ENCODE measurements around the gene BLCAP. TPM values are rescaled to one million over a fixed set of nuclear protein-coding genes. Genes with fewer than 3 reads are reported as not detected.

Gene BLCAP
- total RNA-seq, 1 donor = 39.1 TPM

DNA sequence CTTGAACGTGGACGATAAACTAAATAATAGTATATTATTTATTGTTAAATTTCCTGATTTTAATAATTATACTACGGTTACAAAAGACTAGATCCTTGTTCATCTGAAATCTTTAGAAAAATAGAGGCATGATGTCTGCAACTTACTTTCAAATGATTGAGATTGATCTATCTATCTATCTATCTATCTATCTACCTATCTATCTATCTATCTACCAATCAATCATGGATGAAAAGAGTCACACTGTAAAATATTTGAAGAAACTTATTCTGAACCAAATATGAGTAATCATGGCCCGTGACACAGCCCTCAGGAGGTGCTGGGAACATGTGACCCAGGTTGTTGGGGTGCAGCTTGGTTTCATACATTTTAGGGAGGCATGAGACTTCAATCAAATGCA, 11.7 kb upstream of the BLCAP start:
- H3K36me3 ChIP-seq (ENCODE audit: insufficient read depth, low read length) = no peaks in the 10 kb centered on the region
- no peak for DNase-seq (ENCODE audit: insufficient read length, low spot score, missing footprints)
- no peaks in the 10 kb centered on the region for H3K9me3 ChIP-seq (ENCODE audit: low read depth, low read length)
- H3K4me2 ChIP-seq (ENCODE audit: insufficient read depth, low read length) = no peak overlapping the region
- no peaks in the 10 kb centered on the region for H3K79me2 ChIP-seq (ENCODE audit: insufficient read depth, low read length)
- H3K4me3 ChIP-seq (ENCODE audit: insufficient read depth, low read length) = no peak overlapping the region
- peaks cover 13% of the 10 kb centered on the region for H3K27me3 ChIP-seq (ENCODE audit: insufficient read depth, low read length)
- no peaks in the 10 kb centered on the region for H4K20me1 ChIP-seq (ENCODE audit: insufficient read depth, low read length)
- no peak overlapping the region for H2AFZ ChIP-seq (ENCODE audit: low read length)
- TF ChIP-seq CTCF (IDR thresholded peaks at IDR 0.05; ENCODE audit: extremely low read depth, low read depth, low read length) = no peak
- H3K4me1 ChIP-seq (ENCODE audit: insufficient read depth, low read length) = peaks cover 2% of the 10 kb centered on the region
- no peak overlapping the region for H3K27ac ChIP-seq (ENCODE audit: low read depth, low read length)

DNA sequence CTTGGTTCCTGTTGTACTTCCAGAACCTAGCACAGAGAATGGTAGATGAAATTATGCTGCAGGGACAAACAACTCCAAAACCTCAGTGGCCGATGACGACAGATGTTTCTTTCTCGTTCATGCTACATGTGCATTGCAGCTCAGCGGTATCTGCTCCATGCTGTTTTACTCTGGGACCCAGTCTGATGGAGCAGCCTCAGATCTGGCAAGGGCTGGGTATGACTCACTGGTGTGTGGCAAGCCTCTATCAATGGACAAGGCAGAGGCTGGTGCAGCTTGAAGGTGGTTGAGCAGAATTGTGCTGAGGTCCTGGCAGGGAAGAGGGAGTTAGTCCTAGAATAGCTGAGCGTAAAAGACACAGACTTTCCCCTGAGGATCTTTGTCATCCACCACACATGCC, 10.3 kb upstream of the BLCAP start:
- no peak overlapping the region for H3K4me2 ChIP-seq (ENCODE audit: insufficient read depth, low read length)
- no peaks in the 10 kb centered on the region for H3K36me3 ChIP-seq (ENCODE audit: insufficient read depth, low read length)
- H4K20me1 ChIP-seq (ENCODE audit: insufficient read depth, low read length) = no peaks in the 10 kb centered on the region
- H3K27ac ChIP-seq (ENCODE audit: low read depth, low read length) = no peak overlapping the region
- no peak for DNase-seq (ENCODE audit: insufficient read length, low spot score, missing footprints)
- no peaks in the 10 kb centered on the region for H3K79me2 ChIP-seq (ENCODE audit: insufficient read depth, low read length)
- H3K4me1 ChIP-seq (ENCODE audit: insufficient read depth, low read length) = peaks cover 2% of the 10 kb centered on the region
- no peaks in the 10 kb centered on the region for H3K9me3 ChIP-seq (ENCODE audit: low read depth, low read length)
- no peak overlapping the region for H2AFZ ChIP-seq (ENCODE audit: low read length)
- TF ChIP-seq CTCF (IDR thresholded peaks at IDR 0.05; ENCODE audit: extremely low read depth, low read depth, low read length) = no peak
- peaks cover 8% of the 10 kb centered on the region for H3K27me3 ChIP-seq (ENCODE audit: insufficient read depth, low read length)
- H3K4me3 ChIP-seq (ENCODE audit: insufficient read depth, low read length) = no peak overlapping the region

DNA sequence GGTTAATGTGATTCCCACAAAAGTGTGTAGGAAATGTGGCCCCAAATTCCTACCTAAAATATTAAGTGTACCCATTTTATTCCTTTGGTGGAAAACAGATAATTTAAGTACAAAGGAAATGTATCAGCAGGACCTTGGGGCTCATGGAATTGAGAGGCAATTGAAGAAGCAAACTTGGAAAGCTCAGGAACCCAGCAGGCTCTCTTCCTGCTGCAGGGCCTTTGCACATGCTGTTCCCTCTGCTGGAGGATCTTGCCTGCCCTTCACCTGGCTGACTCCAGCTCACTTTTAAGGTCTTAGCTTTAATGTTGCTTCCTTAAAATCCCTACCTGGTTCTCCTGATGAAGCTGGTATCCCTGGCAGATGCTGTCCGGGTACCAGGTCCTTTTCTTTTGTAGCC, 9.8 kb upstream of the BLCAP start:
- no peak for TF ChIP-seq CTCF (IDR thresholded peaks at IDR 0.05; ENCODE audit: extremely low read depth, low read depth, low read length)
- no peak for DNase-seq (ENCODE audit: insufficient read length, low spot score, missing footprints)
- Histone ChIP-seq H3K9me3 (ENCODE audit: low read depth, low read length) (no peaks in the 10 kb centered on the region), H3K4me3 (ENCODE audit: insufficient read depth, low read length) (no peak overlapping the region), H3K4me1 (ENCODE audit: insufficient read depth, low read length) (peaks cover 2% of the 10 kb centered on the region), H3K79me2 (ENCODE audit: insufficient read depth, low read length) (no peaks in the 10 kb centered on the region), H4K20me1 (ENCODE audit: insufficient read depth, low read length) (no peaks in the 10 kb centered on the region), H3K4me2 (ENCODE audit: insufficient read depth, low read length) (no peak overlapping the region), H3K27me3 (ENCODE audit: insufficient read depth, low read length) (peaks cover 8% of the 10 kb centered on the region), H2AFZ (ENCODE audit: low read length) (no peak overlapping the region), H3K27ac (ENCODE audit: low read depth, low read length) (no peak overlapping the region), H3K36me3 (ENCODE audit: insufficient read depth, low read length) (no peaks in the 10 kb centered on the region)

DNA sequence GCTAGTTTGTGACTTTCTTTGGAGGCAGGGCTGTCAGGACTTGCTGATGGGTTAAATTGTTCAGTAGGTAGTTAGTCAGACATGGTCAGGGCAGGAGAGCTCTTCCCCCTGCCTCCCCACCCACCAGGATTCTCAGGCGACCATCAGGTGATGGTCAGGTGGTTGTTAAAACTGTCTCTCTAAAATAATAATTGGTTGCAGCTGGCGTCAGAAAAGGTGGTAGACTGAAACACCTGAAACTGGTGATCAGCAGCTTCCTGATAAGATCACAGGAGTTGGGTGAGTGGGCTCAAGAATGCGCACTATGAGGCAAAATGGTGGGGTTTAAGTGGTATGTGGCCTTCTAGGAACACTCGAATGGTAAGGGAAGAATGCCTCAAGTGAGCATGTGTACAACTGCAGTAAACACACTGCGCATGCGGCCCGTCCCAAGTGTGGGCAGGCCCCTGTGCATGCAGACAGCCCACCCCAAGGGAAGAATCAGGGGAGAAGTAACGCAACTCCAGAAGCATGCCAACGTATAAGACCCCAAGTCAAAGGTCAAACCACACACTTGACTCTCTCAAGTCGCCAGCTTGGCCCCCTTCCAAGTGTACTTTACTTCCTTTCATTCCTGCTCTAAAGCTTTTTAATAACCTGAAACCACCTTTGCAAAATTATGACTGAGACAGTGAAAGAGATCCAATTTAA, 7.9 kb upstream of the BLCAP start:
- Histone ChIP-seq H3K9me3 (ENCODE audit: low read depth, low read length) (no peaks in the 10 kb centered on the region), H3K4me2 (ENCODE audit: insufficient read depth, low read length) (no peak overlapping the region), H3K4me1 (ENCODE audit: insufficient read depth, low read length) (peaks cover 2% of the 10 kb centered on the region), H3K79me2 (ENCODE audit: insufficient read depth, low read length) (no peaks in the 10 kb centered on the region), H3K4me3 (ENCODE audit: insufficient read depth, low read length) (no peak overlapping the region), H4K20me1 (ENCODE audit: insufficient read depth, low read length) (no peaks in the 10 kb centered on the region), H3K27me3 (ENCODE audit: insufficient read depth, low read length) (peaks cover 8% of the 10 kb centered on the region), H2AFZ (ENCODE audit: low read length) (no peak overlapping the region), H3K27ac (ENCODE audit: low read depth, low read length) (no peak overlapping the region), H3K36me3 (ENCODE audit: insufficient read depth, low read length) (no peaks in the 10 kb centered on the region)
- no peak for TF ChIP-seq CTCF (IDR thresholded peaks at IDR 0.05; ENCODE audit: extremely low read depth, low read depth, low read length)
- no peak for DNase-seq (ENCODE audit: insufficient read length, low spot score, missing footprints)

All from osteoblast (primary cell).